Right atrium auricular region (tissue), 2 donors: ENCODE measurements around the gene ASMTL. TPM values are rescaled to one million over a fixed set of nuclear protein-coding genes. Genes with fewer than 3 reads are reported as not detected.
"Not testable (repeated sequence)": the region's sequence is repeated elsewhere in the genome, so short reads cannot be mapped to it uniquely, and the experiment has no call there.

Experiments used
- DNase-seq: peaks from one replicate; pipeline ENCODE4 v3.0.0-alpha.2; 2019; ENCODE audit warnings: low spot score
- H3K27ac ChIP-seq, 2 donors: fragments of 200-600 bp; sonication (generic); 1 replicate in 1 of 2; 2 replicates in 1 of 2; pipeline ENCODE4 v1.5.1; 2016 to 2019
- H3K27me3 ChIP-seq, 2 donors: fragments of 200-600 bp; sonication (generic); one replicate each; pipeline versions ENCODE4 v1.5.1 to v1.6.0; 2017 to 2019
- H3K36me3 ChIP-seq: fragments of 200-600 bp; sonication (generic); one replicate; pipeline ENCODE4 v1.5.1; 2016
- H3K4me1 ChIP-seq, 2 donors: fragments of 200-600 bp; sonication (generic); one replicate each; pipeline versions ENCODE4 v1.5.1 to v1.6.0; 2017 to 2019
- H3K4me3 ChIP-seq, 2 donors: fragments of 200-600 bp; sonication (generic); 1 replicate in 1 of 2; 2 replicates in 1 of 2; pipeline ENCODE4 v1.5.1; 2017 to 2019; ENCODE audit warnings: mild to moderate bottlenecking in 1 of 2, moderate library complexity in 1 of 2
- H3K9me3 ChIP-seq, 2 donors: fragments of 200-600 bp; sonication (generic); one replicate each; pipeline ENCODE4 v1.5.1; 2019
- CTCF ChIP-seq, 2 donors: fragments of 200-600 bp; sonication (generic); IDR thresholded peaks; one replicate each; pipeline ENCODE4 v1.5.1; 2019; ENCODE audit warnings: antibody characterized with exemption in 2 of 2
- total RNA-seq, 2 donors: library from RNA; depleted of rRNA; stranded (reverse); fragments of >200 nt; gene quantifications; one replicate each; pipeline ENCODE4 v1.1.0, GENCODE V29; 2016

ASMTL gene
- total RNA-seq, 2 donors from 2014 or later, result 20.1 to 31.9 TPM

DNA sequence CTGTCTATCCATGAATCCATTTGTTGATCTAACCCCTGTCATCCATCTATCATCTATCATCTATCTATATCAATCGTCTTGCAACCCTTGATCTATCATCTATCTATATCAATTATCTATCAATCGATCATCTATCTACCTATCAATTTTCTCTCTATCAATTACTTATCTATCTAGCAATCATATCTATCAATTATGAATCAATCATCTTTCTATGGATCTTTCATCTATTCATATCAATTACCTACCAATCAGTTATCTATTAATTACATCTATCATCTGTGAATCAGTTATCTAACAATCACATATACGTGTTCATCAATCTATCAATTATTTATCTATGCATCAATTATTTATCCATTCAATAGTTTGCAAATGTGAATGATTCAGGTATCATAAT, 24.5 kb upstream of the ASMTL start:
- Histone ChIP-seq H3K27me3 (no peaks in the 10 kb centered on the region), H3K4me3 (no peak overlapping the region), H3K9me3 (peaks cover 0 to 16% of the 10 kb centered on the region in 2 donors), H3K4me1 (peaks cover 0 to 5% of the 10 kb centered on the region in 2 donors), H3K27ac (no peak overlapping the region), H3K36me3 (no peaks in the 10 kb centered on the region)
- DNase-seq, result no peak
- no peak for TF ChIP-seq CTCF (IDR thresholded peaks at IDR 0.05)

GRCh38 chrX:1476682-1477081, 24.0 kb upstream of the ASMTL start:
- no peak for DNase-seq
- Histone ChIP-seq H3K36me3 (no peaks in the 10 kb centered on the region), H3K4me1 (peaks cover 0 to 5% of the 10 kb centered on the region in 2 donors), H3K9me3 (peaks cover 0 to 16% of the 10 kb centered on the region in 2 donors), H3K27ac (no peak overlapping the region), H3K27me3 (no peaks in the 10 kb centered on the region), H3K4me3 (no peak overlapping the region)
- TF ChIP-seq CTCF (IDR thresholded peaks at IDR 0.05), result no peak

DNA sequence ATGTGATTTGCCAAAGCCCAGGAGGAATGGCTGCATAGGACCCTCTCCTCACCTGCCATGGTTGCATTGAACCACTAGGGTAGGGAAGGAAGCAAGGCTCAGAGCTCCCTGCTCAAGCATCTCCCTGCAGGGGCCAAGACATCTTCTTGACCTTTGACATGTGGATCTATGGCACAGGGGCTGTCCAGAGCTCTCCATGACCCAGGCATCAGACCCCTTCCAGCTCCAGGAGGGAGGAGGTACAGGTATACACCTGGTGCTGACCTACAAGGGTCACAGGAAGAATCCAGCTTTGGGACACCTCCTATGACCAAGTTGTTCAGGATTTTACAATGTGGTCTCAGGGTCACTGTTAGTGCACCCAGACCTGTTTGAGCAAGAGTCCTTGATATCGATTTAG, 23.2 kb upstream of the ASMTL start:
- Histone ChIP-seq H3K27ac (no peak overlapping the region), H3K4me3 (no peak overlapping the region), H3K4me1 (no peaks in the 10 kb centered on the region), H3K9me3 (peaks cover 0 to 16% of the 10 kb centered on the region in 2 donors), H3K27me3 (no peaks in the 10 kb centered on the region), H3K36me3 (no peaks in the 10 kb centered on the region)
- DNase-seq, result no peak
- no peak for TF ChIP-seq CTCF (IDR thresholded peaks at IDR 0.05)

DNA sequence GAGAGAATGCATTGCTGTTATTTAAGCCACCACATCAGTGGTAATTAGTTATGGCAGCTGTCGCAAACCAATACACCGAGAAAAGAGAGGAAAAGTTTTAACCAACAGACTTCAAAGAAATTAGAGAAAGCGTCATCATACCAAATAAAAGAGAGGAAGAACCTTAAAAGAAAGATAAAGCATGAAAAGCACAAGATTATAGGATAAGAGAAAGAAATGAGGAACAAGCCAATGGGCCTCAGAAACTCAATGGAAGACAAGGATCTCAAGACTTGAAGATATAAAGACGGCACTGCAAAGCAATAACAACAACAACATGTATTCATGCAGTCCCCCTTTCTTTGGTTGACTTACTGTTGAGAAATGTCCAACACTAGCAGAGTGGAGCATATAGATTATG, 22.8 kb upstream of the ASMTL start:
- no peak overlapping the region for H3K4me3 ChIP-seq

DNA sequence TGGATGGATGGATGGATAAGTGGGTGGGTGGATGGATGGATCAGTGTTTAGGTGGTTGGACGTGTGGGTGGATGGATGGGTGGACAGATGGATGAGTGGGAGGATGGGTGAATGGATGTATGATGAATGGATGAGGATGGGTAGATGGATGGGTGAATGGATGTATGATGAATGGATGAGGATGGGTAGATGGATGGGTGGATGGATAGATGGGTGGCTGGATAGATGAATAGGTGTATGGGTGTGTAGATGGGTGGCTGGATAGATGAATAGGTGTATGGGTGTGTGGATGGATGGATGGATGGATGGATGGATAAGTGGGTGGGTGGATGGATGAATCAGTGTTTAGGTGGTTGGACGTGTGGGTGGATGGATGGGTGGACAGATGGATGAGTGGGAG, 21.9 kb upstream of the ASMTL start:
- H3K36me3 ChIP-seq, H3K4me1 ChIP-seq, H3K4me3 ChIP-seq, DNase-seq, H3K27ac ChIP-seq, H3K27me3 ChIP-seq: not testable (repeated sequence)
- H3K9me3 ChIP-seq, result peaks cover 0 to 10% of the 10 kb centered on the region in 2 donors

More for the DNA sequence above, 22.8 kb upstream of the ASMTL start:
- no peak overlapping the region for H3K27ac ChIP-seq
- DNase-seq, result no peak
- H3K4me1 ChIP-seq, result no peaks in the 10 kb centered on the region
- H3K27me3 ChIP-seq, result no peaks in the 10 kb centered on the region
- peaks cover 0 to 16% of the 10 kb centered on the region in 2 donors for H3K9me3 ChIP-seq
- no peaks in the 10 kb centered on the region for H3K36me3 ChIP-seq
- no peak for TF ChIP-seq CTCF (IDR thresholded peaks at IDR 0.05)

GRCh38 chrX:1472975-1473374, 20.3 kb upstream of the ASMTL start:
- H3K4me1 ChIP-seq, result no peaks in the 10 kb centered on the region
- no peaks in the 10 kb centered on the region for H3K36me3 ChIP-seq
- no peaks in the 10 kb centered on the region for H3K9me3 ChIP-seq
- no peaks in the 10 kb centered on the region for H3K27me3 ChIP-seq
- TF ChIP-seq CTCF (IDR thresholded peaks at IDR 0.05), result no peak
- no peak for DNase-seq
- H3K4me3 ChIP-seq, result no peak overlapping the region
- H3K27ac ChIP-seq, result no peak overlapping the region
